Neutrophil (primary cell): ENCODE data around the gene GIT1.

ENCODE experiments used
- H3K27ac ChIP-seq: fragments of 200-600 bp; sonication (generic); 2 replicates; pipeline ENCODE4 v1.5.1; 2016; ENCODE audit warnings: mild to moderate bottlenecking, moderate library complexity
- H3K27me3 ChIP-seq: fragments of 200-600 bp; sonication (generic); 2 replicates; pipeline ENCODE4 v1.6.0; 2016; ENCODE audit warnings: mild to moderate bottlenecking
- H3K36me3 ChIP-seq: fragments of 200-600 bp; sonication (generic); 2 replicates; pipeline ENCODE4 v1.5.1; 2017
- H3K4me1 ChIP-seq, 2 experiments: fragments of 200-600 bp in 1 of 2; sonication (generic) in 1 of 2; 1 replicate in 1 of 2; 2 replicates in 1 of 2; pipeline versions ENCODE4 v1.5.1 to v1.6.1; 2013 to 2016; ENCODE audit warnings: low read depth in 1 of 2, low read length in 1 of 2, mild to moderate bottlenecking in 1 of 2, moderate library complexity in 1 of 2; ENCODE audit not compliant: control insufficient read depth in 1 of 2, insufficient read depth in 1 of 2
- H3K4me3 ChIP-seq, 2 experiments: fragments of 200-600 bp in 1 of 2; sonication (generic) in 1 of 2; 1 replicate in 1 of 2; 2 replicates in 1 of 2; pipeline ENCODE4 v1.5.1; 2013 to 2016; ENCODE audit warnings: low read depth in 1 of 2, low read length in 1 of 2, mild to moderate bottlenecking in 1 of 2, moderate library complexity in 1 of 2
- H3K9me3 ChIP-seq: fragments of 200-600 bp; sonication (generic); 2 replicates; pipeline ENCODE4 v1.5.1; 2016
- TF ChIP-seq, protein P1 (sequence below): fragments of 200-600 bp; sonication (generic); IDR thresholded peaks from 2 replicates; pipeline ENCODE4 v1.5.1; 2016; ENCODE audit warnings: antibody characterized with exemption

Gene GIT1

DNA sequence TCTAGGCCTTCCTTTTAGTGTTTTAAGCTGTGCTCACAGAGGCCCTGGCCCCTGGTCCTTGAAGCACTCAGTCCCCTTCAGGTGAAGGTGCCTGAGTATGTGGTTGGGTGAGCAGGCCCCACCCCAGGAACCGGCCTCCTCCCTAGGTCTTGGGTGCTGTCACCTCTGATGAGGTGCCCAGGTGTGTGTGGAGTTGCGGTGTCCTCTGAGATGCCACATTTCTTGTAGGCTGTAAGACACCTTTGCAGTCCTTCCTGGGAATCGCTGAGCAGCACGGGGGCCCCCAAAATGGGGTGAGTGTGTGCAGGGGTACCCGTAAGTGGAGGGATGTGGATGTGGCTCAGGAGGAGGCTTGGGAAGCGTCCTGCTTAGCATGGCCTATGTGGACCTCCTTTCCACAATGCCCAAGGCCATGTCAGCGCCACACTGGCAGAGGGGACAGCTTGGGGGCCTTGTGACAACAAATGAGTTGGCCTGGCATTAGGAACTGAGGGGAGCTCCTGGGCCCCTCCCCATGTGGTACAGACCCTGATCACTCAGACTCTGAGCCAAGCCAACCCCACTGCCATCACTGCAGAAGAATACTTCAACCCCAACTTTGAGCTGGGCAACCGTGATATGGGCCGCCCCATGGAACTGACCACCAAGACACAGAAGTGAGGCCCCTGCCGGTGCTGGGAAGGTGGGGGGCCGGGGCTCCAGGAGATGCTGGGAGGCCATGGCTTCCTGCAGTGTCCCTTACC, 22.1 kb upstream of the GIT1 start:
- Histone ChIP-seq H3K4me3 (no peak overlapping the region), H3K36me3 (no peaks in the 10 kb centered on the region), H3K27ac (no peak overlapping the region), H3K27me3 (peaks cover 63% of the 10 kb centered on the region), H3K4me1 (peaks cover 35 to 36% of the 10 kb centered on the region in 2 experiments), H3K9me3 (no peaks in the 10 kb centered on the region)
- TF ChIP-seq, protein P1, sequence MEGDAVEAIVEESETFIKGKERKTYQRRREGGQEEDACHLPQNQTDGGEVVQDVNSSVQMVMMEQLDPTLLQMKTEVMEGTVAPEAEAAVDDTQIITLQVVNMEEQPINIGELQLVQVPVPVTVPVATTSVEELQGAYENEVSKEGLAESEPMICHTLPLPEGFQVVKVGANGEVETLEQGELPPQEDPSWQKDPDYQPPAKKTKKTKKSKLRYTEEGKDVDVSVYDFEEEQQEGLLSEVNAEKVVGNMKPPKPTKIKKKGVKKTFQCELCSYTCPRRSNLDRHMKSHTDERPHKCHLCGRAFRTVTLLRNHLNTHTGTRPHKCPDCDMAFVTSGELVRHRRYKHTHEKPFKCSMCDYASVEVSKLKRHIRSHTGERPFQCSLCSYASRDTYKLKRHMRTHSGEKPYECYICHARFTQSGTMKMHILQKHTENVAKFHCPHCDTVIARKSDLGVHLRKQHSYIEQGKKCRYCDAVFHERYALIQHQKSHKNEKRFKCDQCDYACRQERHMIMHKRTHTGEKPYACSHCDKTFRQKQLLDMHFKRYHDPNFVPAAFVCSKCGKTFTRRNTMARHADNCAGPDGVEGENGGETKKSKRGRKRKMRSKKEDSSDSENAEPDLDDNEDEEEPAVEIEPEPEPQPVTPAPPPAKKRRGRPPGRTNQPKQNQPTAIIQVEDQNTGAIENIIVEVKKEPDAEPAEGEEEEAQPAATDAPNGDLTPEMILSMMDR = no peak

DNA sequence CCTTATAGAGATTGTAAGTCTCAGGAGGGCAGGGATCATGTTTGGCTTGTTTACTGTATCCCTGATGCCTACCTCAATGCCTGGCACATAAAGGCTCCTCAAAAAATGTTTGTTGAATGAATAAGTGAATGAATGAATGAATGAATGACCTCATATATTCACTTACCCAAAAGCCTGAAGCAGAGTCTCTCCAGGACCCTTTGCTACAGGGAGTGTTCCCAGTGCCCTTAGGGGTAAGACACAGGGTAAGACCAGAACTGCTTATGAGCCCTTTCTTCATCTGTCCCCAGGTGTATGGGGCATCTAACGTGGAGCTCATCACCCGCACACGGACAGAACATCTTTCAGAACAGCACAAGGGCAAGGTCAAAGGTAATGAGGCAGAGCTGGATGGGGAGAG, 20.9 kb upstream of the GIT1 start:
- H3K4me3 ChIP-seq = no peak overlapping the region
- H3K36me3 ChIP-seq = no peaks in the 10 kb centered on the region
- H3K27ac ChIP-seq = no peak overlapping the region
- TF ChIP-seq, protein P1 = no peak
- H3K27me3 ChIP-seq = peaks cover 52% of the 10 kb centered on the region
- peaks cover 24% of the 10 kb centered on the region in 2 experiments for H3K4me1 ChIP-seq
- no peaks in the 10 kb centered on the region for H3K9me3 ChIP-seq

DNA sequence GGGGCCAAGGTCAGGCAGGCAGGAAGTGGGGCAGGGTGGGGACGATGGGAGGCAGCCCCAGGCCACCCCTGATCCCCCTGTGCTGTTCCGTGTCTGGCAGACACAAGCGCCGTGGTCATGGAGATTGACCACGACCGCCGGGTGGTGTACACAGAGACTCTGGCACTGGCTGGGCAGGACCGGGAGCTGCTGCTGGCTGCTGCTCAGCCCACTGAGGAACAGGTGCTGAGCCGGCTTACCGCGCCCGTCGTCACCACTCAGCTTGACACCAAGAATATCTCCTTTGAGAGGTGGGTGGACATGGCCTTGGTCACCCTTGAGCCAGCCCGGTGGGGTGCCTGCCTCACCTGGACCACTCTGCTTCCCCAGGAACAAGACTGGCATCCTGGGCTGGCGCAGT, 19.5 kb upstream of the GIT1 start:
- TF ChIP-seq, protein P1 = no peak
- Histone ChIP-seq H3K4me1 (peaks cover 12 to 14% of the 10 kb centered on the region in 2 experiments), H3K36me3 (no peaks in the 10 kb centered on the region), H3K4me3 (no peak overlapping the region), H3K9me3 (no peaks in the 10 kb centered on the region), H3K27me3 (peaks cover 37% of the 10 kb centered on the region), H3K27ac (no peak overlapping the region)

DNA sequence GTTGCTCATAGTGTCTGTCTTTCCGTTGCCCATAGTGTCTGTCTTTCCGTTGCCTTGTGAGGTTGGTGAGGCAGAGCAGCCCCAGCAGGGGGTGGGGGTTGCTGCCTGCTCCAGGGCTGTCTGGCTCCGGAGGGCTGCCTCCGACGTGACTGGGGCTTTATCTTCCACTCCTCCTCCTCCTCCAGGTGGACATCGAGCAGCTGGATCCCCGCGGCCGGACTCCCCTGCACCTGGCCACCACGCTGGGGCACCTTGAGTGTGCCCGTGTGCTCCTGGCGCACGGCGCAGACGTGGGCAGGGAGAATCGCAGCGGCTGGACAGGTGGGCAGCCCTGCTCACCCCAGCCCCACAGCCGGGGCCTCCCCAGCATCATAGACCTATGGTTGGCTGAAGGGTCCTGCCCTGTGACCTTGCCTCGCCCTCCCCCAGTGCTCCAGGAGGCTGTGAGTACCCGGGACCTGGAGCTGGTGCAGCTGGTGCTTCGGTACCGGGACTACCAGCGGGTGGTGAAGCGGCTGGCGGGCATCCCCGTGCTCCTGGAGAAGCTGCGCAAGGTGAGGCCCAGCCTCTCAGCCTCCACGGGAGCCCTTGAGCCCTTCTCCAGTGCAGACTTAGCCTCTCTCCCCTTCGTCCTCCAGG, 18.2 kb upstream of the GIT1 start:
- Histone ChIP-seq H3K9me3 (no peaks in the 10 kb centered on the region), H3K27ac (no peak overlapping the region), H3K36me3 (no peaks in the 10 kb centered on the region), H3K4me3 (no peak overlapping the region), H3K27me3 (peaks cover 24% of the 10 kb centered on the region), H3K4me1 (peaks cover 0 to under 1% of the 10 kb centered on the region in 2 experiments)
- TF ChIP-seq, protein P1 = no peak

DNA sequence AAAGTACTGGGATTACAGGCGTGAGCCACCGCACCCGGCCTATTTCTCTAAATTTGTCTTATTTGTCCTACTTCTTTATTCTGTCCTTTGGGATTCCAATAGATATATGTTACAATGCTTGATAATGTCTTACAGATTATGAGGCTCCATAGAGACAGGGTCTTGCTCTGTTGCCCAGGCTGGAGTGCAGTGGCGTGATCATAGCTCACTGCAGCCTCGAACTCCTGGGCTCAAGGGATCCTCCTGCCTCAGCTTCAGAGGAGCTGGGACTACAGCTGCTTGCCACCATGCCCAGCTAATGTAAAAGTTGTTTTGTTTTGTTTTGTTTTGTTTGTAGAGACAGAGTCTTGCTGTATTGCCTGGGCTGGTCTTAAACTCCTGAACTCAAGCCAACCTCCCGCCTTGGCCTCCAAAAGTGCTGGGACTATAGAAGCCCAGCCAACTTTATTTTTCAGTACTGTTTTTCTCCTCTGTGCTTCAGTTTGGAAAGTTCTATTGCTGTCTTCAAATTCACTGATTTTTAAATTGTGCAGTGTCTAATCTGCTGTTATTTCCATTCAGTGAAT, 13.7 kb upstream of the GIT1 start:
- no peaks in the 10 kb centered on the region for H3K36me3 ChIP-seq
- no peaks in the 10 kb centered on the region for H3K9me3 ChIP-seq
- no peak overlapping the region for H3K4me3 ChIP-seq
- H3K27me3 ChIP-seq = peaks cover 14% of the 10 kb centered on the region
- no peaks in the 10 kb centered on the region for H3K4me1 ChIP-seq
- TF ChIP-seq, protein P1 = no peak
- H3K27ac ChIP-seq = no peak overlapping the region
